ENCODE data around the gene ROBO2.

- TF ChIP-seq POLR2AphosphoS5 (IDR thresholded peaks at IDR 0.05) (peak; percentile 96), EZH2 (IDR thresholded peaks at IDR 0.05; ENCODE audit: borderline replicate concordance, insufficient read depth, low read length, poor library complexity, severe bottlenecking) (no peak), TAF1 (IDR thresholded peaks at IDR 0.05; ENCODE audit: low read depth) (no peak), RAD21 (conservative IDR thresholded peaks at IDR 0.05) (peak; percentile 33), MXI1 (conservative IDR thresholded peaks at IDR 0.05; ENCODE audit: poor library complexity, severe bottlenecking) (no peak)
- TF ChIP-seq, protein P1, sequence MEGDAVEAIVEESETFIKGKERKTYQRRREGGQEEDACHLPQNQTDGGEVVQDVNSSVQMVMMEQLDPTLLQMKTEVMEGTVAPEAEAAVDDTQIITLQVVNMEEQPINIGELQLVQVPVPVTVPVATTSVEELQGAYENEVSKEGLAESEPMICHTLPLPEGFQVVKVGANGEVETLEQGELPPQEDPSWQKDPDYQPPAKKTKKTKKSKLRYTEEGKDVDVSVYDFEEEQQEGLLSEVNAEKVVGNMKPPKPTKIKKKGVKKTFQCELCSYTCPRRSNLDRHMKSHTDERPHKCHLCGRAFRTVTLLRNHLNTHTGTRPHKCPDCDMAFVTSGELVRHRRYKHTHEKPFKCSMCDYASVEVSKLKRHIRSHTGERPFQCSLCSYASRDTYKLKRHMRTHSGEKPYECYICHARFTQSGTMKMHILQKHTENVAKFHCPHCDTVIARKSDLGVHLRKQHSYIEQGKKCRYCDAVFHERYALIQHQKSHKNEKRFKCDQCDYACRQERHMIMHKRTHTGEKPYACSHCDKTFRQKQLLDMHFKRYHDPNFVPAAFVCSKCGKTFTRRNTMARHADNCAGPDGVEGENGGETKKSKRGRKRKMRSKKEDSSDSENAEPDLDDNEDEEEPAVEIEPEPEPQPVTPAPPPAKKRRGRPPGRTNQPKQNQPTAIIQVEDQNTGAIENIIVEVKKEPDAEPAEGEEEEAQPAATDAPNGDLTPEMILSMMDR (IDR thresholded peaks at IDR 0.05; ENCODE audit: poor library complexity, severe bottlenecking), result no peak
These were observed 495.2 kb downstream of the ROBO2 start for GRCh38 chr3:77535116-77535515.
